22Rv1 (cell line): ENCODE measurements around the gene NRROS.
"Not testable (repeated sequence)": the region's sequence is repeated elsewhere in the genome, so short reads cannot be mapped to it uniquely, and the experiment has no call there.

Experiments
- H3K27ac ChIP-seq: fragments of 450-650 bp; 2 replicates; pipeline ENCODE4 v1.5.1; 2017
- CTCF ChIP-seq: fragments of 450-650 bp; IDR thresholded peaks from 2 replicates; pipeline ENCODE4 v1.5.1; 2017; ENCODE audit warnings: mild to moderate bottlenecking
- ZFX ChIP-seq: fragments of 450-650 bp; IDR thresholded peaks from 2 replicates; pipeline ENCODE4 v1.6.1; 2017; ENCODE audit warnings: antibody characterized with exemption, borderline replicate concordance

Gene NRROS

GRCh38 chr3:196603683-196604082 lies 35.8 kb upstream of the NRROS start:
- TF ChIP-seq CTCF = no peak
- no peak for TF ChIP-seq ZFX

GRCh38 chr3:196604548-196604947 lies 34.9 kb upstream of the NRROS start:
- no peak for TF ChIP-seq CTCF
- no peak for TF ChIP-seq ZFX
- H3K27ac ChIP-seq = no peak overlapping the region

More at GRCh38 chr3:196603683-196604082, 35.8 kb upstream of the NRROS start:
- H3K27ac ChIP-seq = no peak overlapping the region

GRCh38 chr3:196608693-196609092 lies 30.8 kb upstream of the NRROS start:
- no peak for TF ChIP-seq ZFX
- no peak for TF ChIP-seq CTCF
- no peak overlapping the region for H3K27ac ChIP-seq

GRCh38 chr3:196609343-196609775 lies 30.1 kb upstream of the NRROS start:
- no peak overlapping the region for H3K27ac ChIP-seq

GRCh38 chr3:196609805-196610515 lies 29.5 kb upstream of the NRROS start:
- no peak overlapping the region for H3K27ac ChIP-seq
- TF ChIP-seq CTCF = no peak
- no peak for TF ChIP-seq ZFX

More at GRCh38 chr3:196609343-196609775, 30.1 kb upstream of the NRROS start:
- TF ChIP-seq ZFX (no peak), CTCF (peak; percentile 84)

- TF ChIP-seq CTCF (no peak), ZFX (no peak)
- no peak overlapping the region for H3K27ac ChIP-seq
These were observed 27.6 kb upstream of the NRROS start for GRCh38 chr3:196611761-196612483.

GRCh38 chr3:196615234-196615633 lies 24.3 kb upstream of the NRROS start:
- not testable (repeated sequence) for H3K27ac ChIP-seq
